Activated T-cell treated with anti-CD3 and anti-CD28 coated beads, Interleukin-2, amount 50 U/mL, for 72 hours (primary cell): ENCODE results near the gene CYYR1. TPM values are rescaled to one million over a fixed set of nuclear protein-coding genes. Genes with fewer than 3 reads are reported as not detected.

Source experiments
- ATAC-seq, 2 donors: fragments of 150-1000 bp; cut with Tn5 transposase; replicated peaks in 1 of 2; 2 replicates each; pipeline ENCODE4 v1.10.0; 2021; ENCODE audit warnings: moderate library complexity in 2 of 2, mild to moderate bottlenecking in 1 of 2
- DNase-seq, 2 donors: peaks; one replicate each; pipeline ENCODE4 v3.0.0; 2021 to 2022; ENCODE audit warnings: mixed read lengths in 1 of 2
- H3K27ac Mint-ChIP-seq: one replicate; pipeline ENCODE4 v1.8.0; 2022; ENCODE audit warnings: mild to moderate bottlenecking, moderate library complexity, mixed read lengths
- H3K27me3 Mint-ChIP-seq: one replicate; pipeline ENCODE4 v1.8.0; 2022; ENCODE audit warnings: low read depth, mixed read lengths
- H3K36me3 Mint-ChIP-seq, 2 donors: one replicate each; pipeline ENCODE4 v1.8.0; 2022; ENCODE audit warnings: mixed read lengths in 2 of 2, mild to moderate bottlenecking in 1 of 2; ENCODE audit not compliant: insufficient read depth in 2 of 2
- H3K4me1 Mint-ChIP-seq: one replicate; pipeline ENCODE4 v1.8.0; 2022; ENCODE audit warnings: low read depth, mixed read lengths
- H3K4me3 Mint-ChIP-seq, 2 donors: one replicate each; pipeline ENCODE4 v1.8.0; 2022; ENCODE audit warnings: mild to moderate bottlenecking in 2 of 2, mixed read lengths in 2 of 2, moderate library complexity in 2 of 2
- H3K9me3 Mint-ChIP-seq, 2 donors: one replicate each; pipeline ENCODE4 v1.8.0; 2022; ENCODE audit warnings: mixed read lengths in 2 of 2
- total RNA-seq, 2 donors: library from RNA; stranded (reverse); gene quantifications; one replicate each; pipeline ENCODE4 v1.2.3, GENCODE V29; 2022

Gene CYYR1
- total RNA-seq, 2 donors from 2014 or later, result not detected

- Mint-ChIP-seq H3K4me1 (no peaks in the 10 kb centered on the region), H3K27ac (no peak overlapping the region), H3K27me3 (no peaks in the 10 kb centered on the region), H3K4me3 (no peak overlapping the region), H3K9me3 (no peaks in the 10 kb centered on the region), H3K36me3 (no peaks in the 10 kb centered on the region)
- ATAC-seq (no peak), DNase-seq (no peak)
Observed at GRCh38 chr21:26544201-26544775, 28.8 kb downstream of the CYYR1 start.

- no peak for ATAC-seq
- H3K4me1 Mint-ChIP-seq, result no peaks in the 10 kb centered on the region
- no peak for DNase-seq
- no peaks in the 10 kb centered on the region for H3K36me3 Mint-ChIP-seq
- peaks cover 0 to 2% of the 10 kb centered on the region in 2 donors for H3K9me3 Mint-ChIP-seq
- no peaks in the 10 kb centered on the region for H3K27me3 Mint-ChIP-seq
- no peak overlapping the region for H3K4me3 Mint-ChIP-seq
- no peak overlapping the region for H3K27ac Mint-ChIP-seq
Observed at GRCh38 chr21:26540651-26541050, 32.4 kb downstream of the CYYR1 start.

GRCh38 chr21:26539566-26539965 lies 33.5 kb downstream of the CYYR1 start:
- Mint-ChIP-seq H3K27me3 (no peaks in the 10 kb centered on the region), H3K4me3 (no peak overlapping the region), H3K9me3 (peaks cover 1 to 4% of the 10 kb centered on the region in 2 donors), H3K4me1 (no peaks in the 10 kb centered on the region), H3K27ac (no peak overlapping the region), H3K36me3 (no peaks in the 10 kb centered on the region)
- ATAC-seq (no peak), DNase-seq (no peak)

- ATAC-seq (no peak), DNase-seq (no peak)
- Mint-ChIP-seq H3K4me3 (no peak overlapping the region), H3K4me1 (no peaks in the 10 kb centered on the region), H3K9me3 (peaks cover 1 to 4% of the 10 kb centered on the region in 2 donors), H3K27me3 (no peaks in the 10 kb centered on the region), H3K36me3 (no peaks in the 10 kb centered on the region), H3K27ac (no peak overlapping the region)
Observed at GRCh38 chr21:26534517-26534916, 38.6 kb downstream of the CYYR1 start.

- Mint-ChIP-seq H3K36me3 (no peaks in the 10 kb centered on the region), H3K27ac (no peak overlapping the region), H3K4me1 (no peaks in the 10 kb centered on the region), H3K4me3 (no peak overlapping the region), H3K27me3 (no peaks in the 10 kb centered on the region), H3K9me3 (peaks cover 1 to 4% of the 10 kb centered on the region in 2 donors)
- DNase-seq (no peak), ATAC-seq (no peak)
Observed at GRCh38 chr21:26532208-26532607, 40.9 kb downstream of the CYYR1 start.

- Mint-ChIP-seq H3K4me3 (no peak overlapping the region), H3K9me3 (no peaks in the 10 kb centered on the region), H3K4me1 (no peaks in the 10 kb centered on the region), H3K27me3 (no peaks in the 10 kb centered on the region), H3K36me3 (no peaks in the 10 kb centered on the region), H3K27ac (no peak overlapping the region)
- no peak for ATAC-seq
- DNase-seq, result no peak
Observed at GRCh38 chr21:26529526-26529925, 43.6 kb downstream of the CYYR1 start.

GRCh38 chr21:26528882-26529281 lies 44.2 kb downstream of the CYYR1 start:
- Mint-ChIP-seq H3K9me3 (no peaks in the 10 kb centered on the region), H3K27ac (no peak overlapping the region), H3K27me3 (no peaks in the 10 kb centered on the region), H3K36me3 (no peaks in the 10 kb centered on the region), H3K4me3 (no peak overlapping the region), H3K4me1 (no peaks in the 10 kb centered on the region)
- ATAC-seq (no peak), DNase-seq (no peak)

- peaks cover 0 to 7% of the 10 kb centered on the region in 2 donors for H3K9me3 Mint-ChIP-seq
- no peak overlapping the region for H3K27ac Mint-ChIP-seq
- H3K4me1 Mint-ChIP-seq, result no peaks in the 10 kb centered on the region
- H3K36me3 Mint-ChIP-seq, result no peaks in the 10 kb centered on the region
- H3K27me3 Mint-ChIP-seq, result no peaks in the 10 kb centered on the region
- ATAC-seq (no peak), DNase-seq (no peak)
- no peak overlapping the region for H3K4me3 Mint-ChIP-seq
Observed at GRCh38 chr21:26522704-26523103, 50.4 kb downstream of the CYYR1 start.

GRCh38 chr21:26519142-26519541 lies 53.9 kb downstream of the CYYR1 start:
- Mint-ChIP-seq H3K36me3 (no peaks in the 10 kb centered on the region), H3K4me3 (no peak overlapping the region), H3K27me3 (no peaks in the 10 kb centered on the region), H3K4me1 (no peaks in the 10 kb centered on the region), H3K9me3 (peaks cover 0 to 7% of the 10 kb centered on the region in 2 donors), H3K27ac (no peak overlapping the region)
- ATAC-seq, result no peak
- DNase-seq, result no peak

- DNase-seq, result no peak
- Mint-ChIP-seq H3K4me1 (no peaks in the 10 kb centered on the region), H3K4me3 (no peak overlapping the region), H3K27ac (no peak overlapping the region), H3K9me3 (peaks cover 0 to 7% of the 10 kb centered on the region in 2 donors), H3K36me3 (no peaks in the 10 kb centered on the region), H3K27me3 (no peaks in the 10 kb centered on the region)
- no peak for ATAC-seq
Observed at GRCh38 chr21:26515257-26515656, 57.8 kb downstream of the CYYR1 start.

- no peak overlapping the region for H3K27ac Mint-ChIP-seq
- H3K9me3 Mint-ChIP-seq, result peaks cover 0 to 2% of the 10 kb centered on the region in 2 donors
- DNase-seq (no peak), ATAC-seq (no peak)
- no peaks in the 10 kb centered on the region for H3K36me3 Mint-ChIP-seq
- no peaks in the 10 kb centered on the region for H3K27me3 Mint-ChIP-seq
- no peaks in the 10 kb centered on the region for H3K4me1 Mint-ChIP-seq
- H3K4me3 Mint-ChIP-seq, result no peak overlapping the region
Observed at GRCh38 chr21:26513212-26513611, 59.9 kb downstream of the CYYR1 start.

- no peaks in the 10 kb centered on the region for H3K4me1 Mint-ChIP-seq
- H3K9me3 Mint-ChIP-seq, result no peaks in the 10 kb centered on the region
- no peaks in the 10 kb centered on the region for H3K36me3 Mint-ChIP-seq
- ATAC-seq (no peak), DNase-seq (no peak)
- no peak overlapping the region for H3K4me3 Mint-ChIP-seq
- H3K27ac Mint-ChIP-seq, result no peak overlapping the region
- H3K27me3 Mint-ChIP-seq, result peaks cover 5% of the 10 kb centered on the region
Observed at GRCh38 chr21:26512664-26513063, 60.4 kb downstream of the CYYR1 start.

GRCh38 chr21:26508903-26509302 lies 64.2 kb downstream of the CYYR1 start:
- DNase-seq (no peak), ATAC-seq (no peak)
- Mint-ChIP-seq H3K4me1 (no peaks in the 10 kb centered on the region), H3K27ac (no peak overlapping the region), H3K4me3 (no peak overlapping the region), H3K9me3 (no peaks in the 10 kb centered on the region), H3K27me3 (peaks cover 6% of the 10 kb centered on the region), H3K36me3 (no peaks in the 10 kb centered on the region)

- Mint-ChIP-seq H3K9me3 (no peaks in the 10 kb centered on the region), H3K4me3 (no peak overlapping the region), H3K4me1 (no peaks in the 10 kb centered on the region), H3K36me3 (no peaks in the 10 kb centered on the region), H3K27me3 (peaks cover 6% of the 10 kb centered on the region), H3K27ac (no peak overlapping the region)
- DNase-seq, result no peak
- ATAC-seq, result peak in 1 of 2 donors; percentile 30
Observed at GRCh38 chr21:26506956-26507355, 66.1 kb downstream of the CYYR1 start.
